ENCODE data around the gene ITGA11. TPM values are rescaled to one million over a fixed set of nuclear protein-coding genes. Genes with fewer than 3 reads are reported as not detected.

Gene ITGA11
- total RNA-seq, 1 donor from 2014 or later, result 0.22 TPM

- H3K9me3 Mint-ChIP-seq (ENCODE audit: unreplicated experiment), result no peaks in the 10 kb centered on the region
- no peaks in the 10 kb centered on the region for H3K36me3 Mint-ChIP-seq (ENCODE audit: unreplicated experiment)
- no peak overlapping the region for H3K27ac Mint-ChIP-seq (ENCODE audit: unreplicated experiment)
- no peak for DNase-seq
- TF ChIP-seq, protein P1, sequence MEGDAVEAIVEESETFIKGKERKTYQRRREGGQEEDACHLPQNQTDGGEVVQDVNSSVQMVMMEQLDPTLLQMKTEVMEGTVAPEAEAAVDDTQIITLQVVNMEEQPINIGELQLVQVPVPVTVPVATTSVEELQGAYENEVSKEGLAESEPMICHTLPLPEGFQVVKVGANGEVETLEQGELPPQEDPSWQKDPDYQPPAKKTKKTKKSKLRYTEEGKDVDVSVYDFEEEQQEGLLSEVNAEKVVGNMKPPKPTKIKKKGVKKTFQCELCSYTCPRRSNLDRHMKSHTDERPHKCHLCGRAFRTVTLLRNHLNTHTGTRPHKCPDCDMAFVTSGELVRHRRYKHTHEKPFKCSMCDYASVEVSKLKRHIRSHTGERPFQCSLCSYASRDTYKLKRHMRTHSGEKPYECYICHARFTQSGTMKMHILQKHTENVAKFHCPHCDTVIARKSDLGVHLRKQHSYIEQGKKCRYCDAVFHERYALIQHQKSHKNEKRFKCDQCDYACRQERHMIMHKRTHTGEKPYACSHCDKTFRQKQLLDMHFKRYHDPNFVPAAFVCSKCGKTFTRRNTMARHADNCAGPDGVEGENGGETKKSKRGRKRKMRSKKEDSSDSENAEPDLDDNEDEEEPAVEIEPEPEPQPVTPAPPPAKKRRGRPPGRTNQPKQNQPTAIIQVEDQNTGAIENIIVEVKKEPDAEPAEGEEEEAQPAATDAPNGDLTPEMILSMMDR (IDR thresholded peaks at IDR 0.05; ENCODE audit: partially characterized antibody, unreplicated experiment), result no peak
- no peaks in the 10 kb centered on the region for H3K27me3 Mint-ChIP-seq (ENCODE audit: unreplicated experiment)
- H3K4me3 Mint-ChIP-seq (ENCODE audit: unreplicated experiment), result no peak overlapping the region
- peaks cover 3% of the 10 kb centered on the region for H3K4me1 Mint-ChIP-seq (ENCODE audit: low read depth, unreplicated experiment)
Observed at GRCh38 chr15:68449389-68449788, 17.4 kb upstream of the ITGA11 start.

DNA sequence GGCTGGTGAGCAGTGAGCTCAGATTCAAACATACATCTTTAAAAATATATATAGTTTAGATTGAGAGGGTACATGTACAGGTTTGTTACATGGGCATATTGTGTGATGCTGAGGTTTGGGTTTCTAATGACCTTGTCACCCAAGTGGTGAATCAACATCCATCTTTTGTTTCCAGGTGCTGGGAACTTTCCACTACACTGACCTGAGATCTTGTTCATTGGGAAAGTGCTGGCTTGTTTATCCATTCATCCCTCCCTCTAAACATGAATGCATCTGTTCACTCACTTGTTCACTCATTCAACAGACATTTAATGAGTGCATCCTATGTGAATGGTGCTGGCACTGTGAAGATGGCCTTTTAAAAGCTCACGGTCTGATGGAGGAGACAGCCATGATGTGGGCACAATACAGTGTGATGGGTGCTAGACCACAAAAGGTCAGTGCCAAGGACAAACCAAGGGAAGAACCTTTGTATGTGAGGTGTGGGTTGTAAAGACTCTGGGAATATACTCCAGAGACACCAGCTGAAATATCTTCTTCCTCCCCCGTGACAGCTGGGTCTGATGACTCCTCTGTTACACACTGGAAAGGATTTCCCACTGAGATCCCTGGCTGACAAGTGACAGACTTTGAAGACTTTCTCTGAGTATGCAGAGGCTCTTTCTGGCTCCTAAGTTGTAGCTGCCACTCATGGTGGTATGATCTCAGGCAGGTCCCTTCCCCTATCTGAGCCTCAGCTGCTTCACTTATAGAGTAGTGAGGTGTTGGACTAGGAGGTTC lies 16.2 kb upstream of the ITGA11 start:
- TF ChIP-seq, protein P1 (IDR thresholded peaks at IDR 0.05; ENCODE audit: partially characterized antibody, unreplicated experiment), result no peak
- H3K4me1 Mint-ChIP-seq (ENCODE audit: low read depth, unreplicated experiment), result peaks cover 3% of the 10 kb centered on the region
- no peak overlapping the region for H3K27ac Mint-ChIP-seq (ENCODE audit: unreplicated experiment)
- no peak for DNase-seq
- H3K27me3 Mint-ChIP-seq (ENCODE audit: unreplicated experiment), result no peaks in the 10 kb centered on the region
- H3K4me3 Mint-ChIP-seq (ENCODE audit: unreplicated experiment), result no peak overlapping the region
- no peaks in the 10 kb centered on the region for H3K36me3 Mint-ChIP-seq (ENCODE audit: unreplicated experiment)
- no peaks in the 10 kb centered on the region for H3K9me3 Mint-ChIP-seq (ENCODE audit: unreplicated experiment)

DNA sequence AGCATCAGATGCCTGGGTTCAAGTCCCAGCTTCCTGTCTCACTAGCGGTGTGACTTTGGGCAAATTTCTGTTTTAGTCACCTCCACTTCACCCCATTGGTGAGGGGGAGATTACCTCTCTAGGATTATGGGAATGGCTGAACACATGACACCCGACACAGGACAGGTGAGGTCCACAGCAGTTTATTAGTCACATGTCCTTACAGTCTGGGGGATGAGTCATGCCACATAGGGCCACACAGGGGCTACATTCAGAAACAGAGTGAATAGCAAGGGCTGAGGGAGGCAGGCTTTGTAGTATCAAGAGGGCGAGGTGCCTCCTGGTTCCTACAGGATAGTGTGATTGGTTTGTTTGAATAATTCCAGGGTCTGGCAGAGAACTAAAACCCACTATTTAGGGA lies 15.2 kb upstream of the ITGA11 start:
- Mint-ChIP-seq H3K27ac (ENCODE audit: unreplicated experiment) (no peak overlapping the region), H3K4me1 (ENCODE audit: low read depth, unreplicated experiment) (peaks cover 3% of the 10 kb centered on the region), H3K27me3 (ENCODE audit: unreplicated experiment) (no peaks in the 10 kb centered on the region), H3K36me3 (ENCODE audit: unreplicated experiment) (no peaks in the 10 kb centered on the region), H3K9me3 (ENCODE audit: unreplicated experiment) (no peaks in the 10 kb centered on the region), H3K4me3 (ENCODE audit: unreplicated experiment) (no peak overlapping the region)
- TF ChIP-seq, protein P1 (IDR thresholded peaks at IDR 0.05; ENCODE audit: partially characterized antibody, unreplicated experiment), result no peak
- DNase-seq, result no peak

- TF ChIP-seq, protein P1 (IDR thresholded peaks at IDR 0.05; ENCODE audit: partially characterized antibody, unreplicated experiment), result no peak
- Mint-ChIP-seq H3K27ac (ENCODE audit: unreplicated experiment) (no peak overlapping the region), H3K27me3 (ENCODE audit: unreplicated experiment) (no peaks in the 10 kb centered on the region), H3K9me3 (ENCODE audit: unreplicated experiment) (no peaks in the 10 kb centered on the region), H3K4me1 (ENCODE audit: low read depth, unreplicated experiment) (peaks cover 2% of the 10 kb centered on the region), H3K36me3 (ENCODE audit: unreplicated experiment) (no peaks in the 10 kb centered on the region), H3K4me3 (ENCODE audit: unreplicated experiment) (no peak overlapping the region)
- DNase-seq, result no peak
Observed at GRCh38 chr15:68445351-68445750, 13.4 kb upstream of the ITGA11 start.

DNA sequence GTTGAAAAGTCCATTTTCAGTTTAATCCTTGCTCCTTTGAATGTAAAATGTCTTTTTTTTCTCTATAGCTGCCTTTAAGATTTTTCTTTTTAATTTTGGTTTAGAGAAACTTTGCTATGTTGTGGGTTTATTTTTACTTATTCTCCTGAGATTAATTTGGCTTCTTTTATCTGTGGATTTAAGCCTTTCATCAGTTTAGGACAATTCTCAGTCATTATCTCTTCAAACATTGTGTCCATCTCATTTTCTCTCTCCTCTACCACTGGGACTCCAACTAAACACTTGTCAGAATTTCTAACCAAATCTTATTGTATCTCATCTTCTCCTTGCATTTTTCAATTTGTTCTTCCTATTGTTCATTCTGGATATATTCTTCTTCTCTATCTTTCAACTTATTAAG lies 12.4 kb upstream of the ITGA11 start:
- TF ChIP-seq, protein P1 (IDR thresholded peaks at IDR 0.05; ENCODE audit: partially characterized antibody, unreplicated experiment), result no peak
- DNase-seq, result no peak
- H3K27me3 Mint-ChIP-seq (ENCODE audit: unreplicated experiment), result no peaks in the 10 kb centered on the region
- no peaks in the 10 kb centered on the region for H3K4me1 Mint-ChIP-seq (ENCODE audit: low read depth, unreplicated experiment)
- no peak overlapping the region for H3K27ac Mint-ChIP-seq (ENCODE audit: unreplicated experiment)
- H3K9me3 Mint-ChIP-seq (ENCODE audit: unreplicated experiment), result no peaks in the 10 kb centered on the region
- H3K4me3 Mint-ChIP-seq (ENCODE audit: unreplicated experiment), result no peak overlapping the region
- H3K36me3 Mint-ChIP-seq (ENCODE audit: unreplicated experiment), result no peaks in the 10 kb centered on the region
